Stimulated activated CD4-positive, alpha-beta T cell treated with anti-CD3 and anti-CD28 coated beads, TNF-alpha, amount 100 ng/mL, for 48 hours (primary cell): Measurements from ENCODE around the gene KIF9.
A peak's percentile ranks its signal among the peaks of the same experiment; 100 is the strongest.
"Not testable (repeated sequence)": the region's sequence is repeated elsewhere in the genome, so short reads cannot be mapped to it uniquely, and the experiment has no call there.

Source experiments
- DNase-seq, 3 donors: peaks; one replicate each; pipeline ENCODE4 v3.0.0-alpha.2; 2020; ENCODE audit warnings: low read depth in 3 of 3

Gene KIF9

DNA sequence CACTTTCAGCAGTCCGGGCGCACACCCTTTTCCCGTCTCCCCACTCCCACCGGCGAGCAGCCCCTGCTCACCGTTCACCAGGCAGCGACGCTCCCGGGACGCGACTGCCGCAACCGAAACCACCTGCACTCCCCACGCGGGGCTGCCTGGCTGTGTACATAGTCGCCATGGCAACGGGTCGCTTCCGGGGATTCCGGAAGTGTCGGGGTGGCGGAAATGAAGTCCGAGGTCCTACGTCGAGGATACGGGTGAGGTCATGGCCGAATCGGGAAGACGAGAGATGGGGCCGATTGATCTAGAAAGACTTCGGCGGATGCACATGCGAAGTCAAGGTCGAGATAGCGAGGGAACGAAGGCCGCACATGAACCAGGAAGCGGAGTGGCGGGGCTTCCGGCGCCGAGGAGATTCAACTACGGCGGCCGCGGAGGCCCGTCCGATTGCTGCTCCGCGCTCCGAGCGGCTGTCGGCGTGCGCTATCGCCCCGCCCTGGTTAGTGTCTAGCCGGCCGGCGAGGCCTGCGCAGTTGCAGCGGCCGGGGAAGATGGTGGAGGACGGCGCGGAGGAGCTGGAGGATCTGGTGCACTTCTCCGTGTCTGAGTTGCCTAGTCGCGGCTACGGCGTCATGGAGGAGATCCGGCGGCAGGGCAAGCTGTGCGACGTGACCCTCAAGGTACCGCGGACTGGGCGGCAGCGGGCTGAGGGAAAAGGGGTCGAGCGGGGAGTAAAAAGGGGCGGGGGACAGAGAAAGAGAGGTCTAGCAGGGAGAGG lies at the start of gene KIF9, which contains the start of gene KLHL18:
TSS of gene KIF9 (minus strand) at position 376 of the 769 bp plus-strand sequence. CDS start 5,425 bp downstream, outside the sequence.
TSS of gene KLHL18 (plus strand) at position 521 of the 769 bp plus-strand sequence. CDS start at position 543, 22 bp downstream.
- peak; percentile 91 to 95 (median 93) for DNase-seq

DNA sequence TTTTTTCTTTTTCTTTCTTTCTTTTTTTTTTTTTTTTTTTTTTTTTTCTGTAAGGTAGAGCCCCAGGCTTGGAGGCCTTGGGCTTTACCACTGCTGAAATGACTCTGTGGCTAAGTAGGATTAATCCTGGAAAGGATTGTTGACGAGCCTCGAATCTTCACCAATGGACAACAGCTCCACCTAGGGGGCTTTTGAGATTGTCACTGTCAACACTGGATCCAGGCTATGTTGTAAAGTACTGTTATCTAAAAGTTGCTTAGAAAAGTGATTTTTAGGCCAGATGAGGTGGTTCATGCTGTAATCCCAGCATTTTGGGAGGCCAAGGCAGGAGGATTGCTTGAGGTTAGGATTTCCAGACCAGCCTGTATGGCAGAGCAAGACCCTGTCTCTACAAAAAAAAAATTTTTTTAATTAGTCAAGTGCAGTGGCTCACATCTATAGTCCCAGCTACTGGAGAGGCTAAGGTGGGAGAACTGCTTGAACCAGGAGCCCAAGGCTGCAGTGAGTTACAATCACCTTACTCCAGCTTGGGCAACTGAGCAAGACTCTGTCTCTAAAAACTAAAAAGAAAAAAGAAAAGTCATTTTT lies 41.8 kb upstream of the KIF9 start:
- DNase-seq, result peak; percentile 6 to 19 (median 18)

GRCh38 chr3:47323431-47324277 lies 41.1 kb upstream of the KIF9 start:
- DNase-seq, result no peak

DNA sequence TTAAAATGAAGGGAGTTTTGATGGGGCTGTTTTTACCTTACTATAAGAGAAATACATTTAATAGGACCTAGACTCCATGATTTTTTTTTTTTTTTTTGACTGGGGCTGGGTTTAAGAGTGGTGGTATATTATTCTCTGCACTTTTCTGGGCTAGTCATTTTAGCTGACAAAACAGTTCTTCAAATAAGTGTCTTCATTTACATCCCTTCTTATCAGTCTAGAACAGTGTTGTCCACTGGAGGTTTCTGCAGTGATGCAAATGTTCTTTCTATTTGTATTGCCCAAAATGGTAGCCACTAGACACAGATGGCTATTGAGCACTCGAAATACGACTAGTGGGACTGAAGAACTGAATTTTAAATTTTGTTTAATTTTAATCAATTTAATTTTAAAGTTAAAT lies 37.4 kb upstream of the KIF9 start:
- DNase-seq, result no peak

GRCh38 chr3:47318916-47319315 lies 36.3 kb upstream of the KIF9 start:
- DNase-seq, result no peak

- DNase-seq, result not testable (repeated sequence)
Measured at GRCh38 chr3:47316151-47316550, 33.6 kb upstream of the KIF9 start.

DNA sequence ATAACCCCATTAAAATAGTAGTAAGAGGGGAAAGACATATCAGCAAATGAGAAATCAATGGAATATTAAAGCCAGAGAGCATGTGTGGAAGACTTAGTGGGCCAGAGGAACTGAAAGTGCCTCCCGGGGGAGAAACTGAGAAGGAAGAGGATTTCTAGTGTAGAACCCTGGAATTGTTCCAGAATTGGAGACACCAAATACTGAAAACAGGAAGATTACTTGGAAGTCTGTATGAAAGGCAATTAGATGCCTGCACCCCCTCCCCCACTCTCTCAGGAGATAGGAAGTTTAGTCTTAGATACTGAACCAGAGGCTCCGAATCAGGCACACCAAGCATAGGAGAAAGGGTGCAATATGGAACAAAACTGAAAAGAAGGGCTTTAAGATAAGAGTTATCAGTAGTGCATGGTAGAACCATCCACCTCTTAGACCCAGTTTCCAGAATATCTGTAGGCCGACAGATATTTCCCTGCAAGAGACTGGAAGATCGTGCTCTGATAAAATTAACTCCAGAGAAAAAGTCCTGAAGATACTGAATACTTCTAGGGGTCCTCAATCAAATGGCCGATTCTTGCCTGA lies 32.6 kb upstream of the KIF9 start:
- DNase-seq, result no peak

- DNase-seq, result no peak
Measured at GRCh38 chr3:47314056-47314764, 31.6 kb upstream of the KIF9 start.

GRCh38 chr3:47313341-47314055 lies 30.9 kb upstream of the KIF9 start:
- no peak for DNase-seq

GRCh38 chr3:47310391-47310790 lies 27.8 kb upstream of the KIF9 start:
- DNase-seq, result no peak

DNA sequence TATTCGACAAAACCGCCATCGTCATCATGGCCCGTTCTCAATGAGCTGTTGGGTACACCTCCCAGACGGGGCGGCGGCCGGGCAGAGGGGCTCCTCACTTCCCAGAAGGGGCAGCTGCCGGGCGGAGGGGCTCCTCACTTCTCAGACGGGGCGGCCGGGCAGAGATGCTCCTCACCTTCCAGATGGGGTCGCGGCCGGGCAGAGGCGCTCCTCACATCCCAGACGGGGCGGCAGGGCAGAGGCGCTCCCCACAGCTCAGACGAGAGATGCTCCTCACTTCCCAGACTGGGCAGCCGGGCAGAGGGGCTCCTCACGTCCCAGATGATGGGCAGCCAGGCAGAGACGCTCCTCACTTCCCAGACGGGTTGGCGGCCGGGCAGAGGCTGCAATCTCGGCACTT lies 26.6 kb upstream of the KIF9 start:
- not testable (repeated sequence) for DNase-seq

- no peak for DNase-seq
Measured at GRCh38 chr3:47306022-47306421, 23.4 kb upstream of the KIF9 start.

- DNase-seq, result no peak
Measured at GRCh38 chr3:47301456-47301855, 18.9 kb upstream of the KIF9 start.

GRCh38 chr3:47299381-47300318 lies 17.1 kb upstream of the KIF9 start:
- no peak for DNase-seq

GRCh38 chr3:47298439-47298838 lies 15.8 kb upstream of the KIF9 start:
- DNase-seq, result no peak

DNA sequence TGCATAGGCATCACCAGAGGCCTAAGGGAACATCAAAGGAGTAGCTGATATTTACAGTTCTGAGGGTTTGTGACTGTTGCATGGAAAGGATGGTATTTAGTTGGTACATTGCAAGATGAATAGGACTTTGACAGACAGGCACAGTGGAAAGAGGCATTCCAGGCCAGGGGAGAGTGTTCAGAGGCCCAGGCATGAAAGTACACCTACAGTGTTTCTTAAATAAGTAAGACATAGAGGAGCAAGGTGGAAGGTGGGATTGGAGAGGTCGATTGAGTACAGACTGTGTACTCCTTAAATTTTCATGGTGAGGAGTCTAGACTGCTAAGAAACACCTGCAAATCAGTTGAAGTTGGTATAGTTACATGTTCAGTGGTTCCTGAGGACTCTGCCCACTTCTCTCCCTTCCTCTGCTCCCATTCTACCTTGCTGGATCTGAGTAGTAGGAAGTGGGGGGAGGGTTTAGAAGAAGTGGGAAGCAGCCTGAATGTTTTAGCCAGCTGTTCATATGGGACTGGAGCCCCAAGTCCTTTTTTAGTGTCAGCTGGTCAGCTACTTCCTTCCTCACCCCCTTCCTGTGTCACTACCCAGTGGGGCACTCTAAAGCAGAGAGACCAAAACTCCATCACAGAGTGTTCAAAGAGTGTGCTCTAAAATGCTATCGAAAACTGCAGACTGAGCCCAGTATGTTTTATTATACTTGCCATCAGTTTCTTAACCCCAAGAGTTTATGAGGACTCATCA lies 14.1 kb upstream of the KIF9 start:
- no peak for DNase-seq

GRCh38 chr3:47295976-47296375 lies 13.4 kb upstream of the KIF9 start:
- DNase-seq, result no peak

- no peak for DNase-seq
Measured at GRCh38 chr3:47295322-47295721, 12.7 kb upstream of the KIF9 start.

DNA sequence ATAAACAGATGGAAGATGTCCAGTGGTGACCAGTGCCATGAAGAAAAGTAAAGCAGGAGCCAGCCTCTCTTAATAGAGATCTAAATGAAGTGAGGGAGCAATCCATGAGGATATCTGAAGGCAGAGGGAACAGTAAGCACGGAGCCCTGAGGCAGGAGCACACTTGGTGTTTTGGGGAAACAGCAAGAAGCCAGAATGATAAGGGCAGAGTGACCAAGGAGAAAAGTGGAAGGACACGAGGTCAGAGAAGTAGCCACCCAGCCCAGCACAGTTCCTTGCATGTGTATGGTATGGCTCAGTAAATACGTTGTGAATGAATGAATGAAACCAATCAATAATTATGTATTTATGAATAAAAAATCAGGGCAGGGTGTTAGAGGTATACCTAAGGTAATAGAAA lies 11.8 kb upstream of the KIF9 start:
- no peak for DNase-seq
